Measurements from ENCODE around the gene C1QTNF5.

Gene C1QTNF5

GRCh38 chr11:119363081-119363850 is 22.6 kb upstream of the C1QTNF5 start:
- TF ChIP-seq SPI1 (IDR thresholded peaks at IDR 0.05; ENCODE audit: borderline replicate concordance, low read depth) (no peak), CTCF (IDR thresholded peaks at IDR 0.05; ENCODE audit: insufficient read depth, low read length) (no peak), REST (IDR thresholded peaks at IDR 0.05; ENCODE audit: insufficient replicate concordance, low read depth) (no peak), GABPA (IDR thresholded peaks at IDR 0.05; ENCODE audit: low read depth) (no peak), POLR2AphosphoS5 (IDR thresholded peaks at IDR 0.05; ENCODE audit: low read depth) (no peak)
- H3K4me3 ChIP-seq (replicated peaks; ENCODE audit: insufficient read depth, low read length), result peak overlapping the region; percentile 31
- no peak for DNase-seq (ENCODE audit: low read depth in 1 of 2, low spot score in 1 of 2)
- H3K27me3 ChIP-seq (ENCODE audit: insufficient read depth, poor library complexity, severe bottlenecking), result peaks cover 12% of the 10 kb centered on the region
- H3K27ac ChIP-seq (replicated peaks), result no peak overlapping the region

- no peak overlapping the region for H3K4me3 ChIP-seq (replicated peaks; ENCODE audit: insufficient read depth, low read length)
- no peak overlapping the region for H3K27ac ChIP-seq (replicated peaks)
- TF ChIP-seq SPI1 (IDR thresholded peaks at IDR 0.05; ENCODE audit: borderline replicate concordance, low read depth), result no peak
- TF ChIP-seq GABPA (IDR thresholded peaks at IDR 0.05; ENCODE audit: low read depth), result no peak
- no peak for TF ChIP-seq CTCF (IDR thresholded peaks at IDR 0.05; ENCODE audit: insufficient read depth, low read length)
- TF ChIP-seq POLR2AphosphoS5 (IDR thresholded peaks at IDR 0.05; ENCODE audit: low read depth), result no peak
- TF ChIP-seq REST (IDR thresholded peaks at IDR 0.05; ENCODE audit: insufficient replicate concordance, low read depth), result no peak
- peaks cover 12% of the 10 kb centered on the region for H3K27me3 ChIP-seq (ENCODE audit: insufficient read depth, poor library complexity, severe bottlenecking)
- DNase-seq (ENCODE audit: low read depth in 1 of 2, low spot score in 1 of 2), result no peak
These were observed 22.0 kb upstream of the C1QTNF5 start for GRCh38 chr11:119362741-119363080.

- H3K27me3 ChIP-seq (ENCODE audit: insufficient read depth, poor library complexity, severe bottlenecking), result peaks cover 12% of the 10 kb centered on the region
- DNase-seq (ENCODE audit: low read depth in 1 of 2, low spot score in 1 of 2), result no peak
- no peak overlapping the region for H3K4me3 ChIP-seq (replicated peaks; ENCODE audit: insufficient read depth, low read length)
- TF ChIP-seq SPI1 (IDR thresholded peaks at IDR 0.05; ENCODE audit: borderline replicate concordance, low read depth), result no peak
- TF ChIP-seq CTCF (IDR thresholded peaks at IDR 0.05; ENCODE audit: insufficient read depth, low read length), result no peak
- no peak for TF ChIP-seq REST (IDR thresholded peaks at IDR 0.05; ENCODE audit: insufficient replicate concordance, low read depth)
- no peak for TF ChIP-seq GABPA (IDR thresholded peaks at IDR 0.05; ENCODE audit: low read depth)
- TF ChIP-seq POLR2AphosphoS5 (IDR thresholded peaks at IDR 0.05; ENCODE audit: low read depth), result no peak
- no peak overlapping the region for H3K27ac ChIP-seq (replicated peaks)
These were observed 21.4 kb upstream of the C1QTNF5 start for GRCh38 chr11:119361941-119362725.

Data from HL-60 (cell line).